SK-N-MC (cell line): ENCODE results near the gene KIAA0825.

ENCODE experiments used
- EZH2 ChIP-seq: fragments of 200-600 bp; sonication (generic); IDR thresholded peaks from one replicate; pipeline ENCODE4 v1.6.1; 2017; ENCODE audit warnings: antibody characterized with exemption
- POLR2AphosphoS5 ChIP-seq: IDR thresholded peaks from 2 replicates; pipeline ENCODE4 v1.6.1; 2012; ENCODE audit warnings: mild to moderate bottlenecking, low read depth, low read length, borderline replicate concordance

- TF ChIP-seq POLR2AphosphoS5 (no peak), EZH2 (no peak)
Measured at GRCh38 chr5:94645053-94645452, 26.6 kb upstream of the KIAA0825 start.
